ENCODE measurements around the gene RHBDL2.

The RHBDL2 gene

DNA sequence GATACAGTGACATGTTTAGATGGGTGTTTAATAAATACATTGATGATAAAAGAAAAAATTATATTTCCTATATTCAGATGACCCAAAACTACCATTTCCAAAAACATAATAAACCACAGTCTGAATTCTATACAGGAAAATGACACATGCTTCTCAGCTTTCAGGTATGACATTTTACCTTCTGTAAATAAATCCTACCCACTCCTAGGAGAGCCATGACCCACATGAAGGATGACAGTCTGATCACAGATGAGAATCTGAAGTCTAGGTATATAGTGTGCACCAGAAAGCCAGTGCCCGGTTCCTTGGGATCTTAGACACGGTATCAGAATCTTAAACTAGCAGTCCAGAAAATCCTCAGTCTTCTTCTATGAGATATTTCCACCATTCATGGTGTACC lies 56.5 kb downstream of the RHBDL2 start:
- TF ChIP-seq RAD21 (IDR thresholded peaks at IDR 0.05; ENCODE audit: low read depth) = no peak
- no peak for TF ChIP-seq TEAD4 (IDR thresholded peaks at IDR 0.05)
- TF ChIP-seq YY1 (IDR thresholded peaks at IDR 0.05; ENCODE audit: low read depth) = no peak
- TF ChIP-seq FOXM1 (IDR thresholded peaks at IDR 0.05; ENCODE audit: borderline replicate concordance, low read depth) = no peak
- TF ChIP-seq NFIC (IDR thresholded peaks at IDR 0.05) = no peak
- no peak for TF ChIP-seq TCF12 (IDR thresholded peaks at IDR 0.05; ENCODE audit: low read depth)
- TF ChIP-seq, protein P1, sequence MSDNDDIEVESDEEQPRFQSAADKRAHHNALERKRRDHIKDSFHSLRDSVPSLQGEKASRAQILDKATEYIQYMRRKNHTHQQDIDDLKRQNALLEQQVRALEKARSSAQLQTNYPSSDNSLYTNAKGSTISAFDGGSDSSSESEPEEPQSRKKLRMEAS (IDR thresholded peaks at IDR 0.05) = no peak
- TF ChIP-seq CREB1 (IDR thresholded peaks at IDR 0.05; ENCODE audit: low read depth) = no peak
- no peak for TF ChIP-seq CEBPB (IDR thresholded peaks at IDR 0.05)
- no peak for TF ChIP-seq ZBTB7A (IDR thresholded peaks at IDR 0.05; ENCODE audit: low read depth)
- TF ChIP-seq, protein P2, sequence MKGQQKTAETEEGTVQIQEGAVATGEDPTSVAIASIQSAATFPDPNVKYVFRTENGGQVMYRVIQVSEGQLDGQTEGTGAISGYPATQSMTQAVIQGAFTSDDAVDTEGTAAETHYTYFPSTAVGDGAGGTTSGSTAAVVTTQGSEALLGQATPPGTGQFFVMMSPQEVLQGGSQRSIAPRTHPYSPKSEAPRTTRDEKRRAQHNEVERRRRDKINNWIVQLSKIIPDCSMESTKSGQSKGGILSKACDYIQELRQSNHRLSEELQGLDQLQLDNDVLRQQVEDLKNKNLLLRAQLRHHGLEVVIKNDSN (IDR thresholded peaks at IDR 0.05) = no peak
- TF ChIP-seq TAF1 (IDR thresholded peaks at IDR 0.05; ENCODE audit: low read depth) = no peak
- TF ChIP-seq, protein P3, sequence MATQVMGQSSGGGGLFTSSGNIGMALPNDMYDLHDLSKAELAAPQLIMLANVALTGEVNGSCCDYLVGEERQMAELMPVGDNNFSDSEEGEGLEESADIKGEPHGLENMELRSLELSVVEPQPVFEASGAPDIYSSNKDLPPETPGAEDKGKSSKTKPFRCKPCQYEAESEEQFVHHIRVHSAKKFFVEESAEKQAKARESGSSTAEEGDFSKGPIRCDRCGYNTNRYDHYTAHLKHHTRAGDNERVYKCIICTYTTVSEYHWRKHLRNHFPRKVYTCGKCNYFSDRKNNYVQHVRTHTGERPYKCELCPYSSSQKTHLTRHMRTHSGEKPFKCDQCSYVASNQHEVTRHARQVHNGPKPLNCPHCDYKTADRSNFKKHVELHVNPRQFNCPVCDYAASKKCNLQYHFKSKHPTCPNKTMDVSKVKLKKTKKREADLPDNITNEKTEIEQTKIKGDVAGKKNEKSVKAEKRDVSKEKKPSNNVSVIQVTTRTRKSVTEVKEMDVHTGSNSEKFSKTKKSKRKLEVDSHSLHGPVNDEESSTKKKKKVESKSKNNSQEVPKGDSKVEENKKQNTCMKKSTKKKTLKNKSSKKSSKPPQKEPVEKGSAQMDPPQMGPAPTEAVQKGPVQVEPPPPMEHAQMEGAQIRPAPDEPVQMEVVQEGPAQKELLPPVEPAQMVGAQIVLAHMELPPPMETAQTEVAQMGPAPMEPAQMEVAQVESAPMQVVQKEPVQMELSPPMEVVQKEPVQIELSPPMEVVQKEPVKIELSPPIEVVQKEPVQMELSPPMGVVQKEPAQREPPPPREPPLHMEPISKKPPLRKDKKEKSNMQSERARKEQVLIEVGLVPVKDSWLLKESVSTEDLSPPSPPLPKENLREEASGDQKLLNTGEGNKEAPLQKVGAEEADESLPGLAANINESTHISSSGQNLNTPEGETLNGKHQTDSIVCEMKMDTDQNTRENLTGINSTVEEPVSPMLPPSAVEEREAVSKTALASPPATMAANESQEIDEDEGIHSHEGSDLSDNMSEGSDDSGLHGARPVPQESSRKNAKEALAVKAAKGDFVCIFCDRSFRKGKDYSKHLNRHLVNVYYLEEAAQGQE (IDR thresholded peaks at IDR 0.05; ENCODE audit: low read depth) = no peak
- TF ChIP-seq EGR1 (IDR thresholded peaks at IDR 0.05) = no peak

DNA sequence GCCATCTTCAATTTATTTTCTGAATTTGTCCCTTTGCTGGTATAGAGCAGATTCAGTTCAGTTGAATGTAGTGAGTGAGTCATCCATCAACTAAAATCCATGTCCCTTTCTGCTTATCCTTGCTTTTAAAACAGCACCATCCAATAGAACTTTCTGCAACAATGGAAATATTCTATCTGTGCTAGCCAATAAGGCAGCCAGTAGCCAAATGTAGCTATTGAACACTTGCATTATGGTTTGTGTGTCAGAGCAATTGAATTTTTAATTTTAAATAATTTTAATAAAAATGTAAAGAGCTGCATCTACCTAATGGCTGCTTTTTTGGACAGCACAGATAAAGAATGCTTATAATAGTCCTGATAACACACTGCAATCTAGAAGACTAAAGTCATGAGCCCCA lies 60.1 kb downstream of the RHBDL2 start, which contains the start of gene GJA9:
Gene GJA9 (minus strand): TSS at position 101 of the 400 bp plus-strand sequence. CDS start 5,489 bp downstream, outside the sequence.
- TF ChIP-seq TCF12 (IDR thresholded peaks at IDR 0.05; ENCODE audit: low read depth) = no peak
- TF ChIP-seq, protein P3 (IDR thresholded peaks at IDR 0.05; ENCODE audit: low read depth) = no peak
- TF ChIP-seq FOXM1 (IDR thresholded peaks at IDR 0.05; ENCODE audit: borderline replicate concordance, low read depth) = no peak
- TF ChIP-seq CREB1 (IDR thresholded peaks at IDR 0.05; ENCODE audit: low read depth) = no peak
- no peak for TF ChIP-seq NFIC (IDR thresholded peaks at IDR 0.05)
- no peak for TF ChIP-seq TAF1 (IDR thresholded peaks at IDR 0.05; ENCODE audit: low read depth)
- TF ChIP-seq YY1 (IDR thresholded peaks at IDR 0.05; ENCODE audit: low read depth) = no peak
- TF ChIP-seq CEBPB (IDR thresholded peaks at IDR 0.05) = no peak
- no peak for TF ChIP-seq EP300 (IDR thresholded peaks at IDR 0.05; ENCODE audit: borderline replicate concordance)
- no peak for TF ChIP-seq TEAD4 (IDR thresholded peaks at IDR 0.05)
- no peak for TF ChIP-seq ZBTB7A (IDR thresholded peaks at IDR 0.05; ENCODE audit: low read depth)
- TF ChIP-seq, protein P2 (IDR thresholded peaks at IDR 0.05) = no peak
- no peak for TF ChIP-seq EGR1 (IDR thresholded peaks at IDR 0.05)
- TF ChIP-seq RAD21 (IDR thresholded peaks at IDR 0.05; ENCODE audit: low read depth) = no peak
- TF ChIP-seq, protein P1 (IDR thresholded peaks at IDR 0.05) = no peak

DNA sequence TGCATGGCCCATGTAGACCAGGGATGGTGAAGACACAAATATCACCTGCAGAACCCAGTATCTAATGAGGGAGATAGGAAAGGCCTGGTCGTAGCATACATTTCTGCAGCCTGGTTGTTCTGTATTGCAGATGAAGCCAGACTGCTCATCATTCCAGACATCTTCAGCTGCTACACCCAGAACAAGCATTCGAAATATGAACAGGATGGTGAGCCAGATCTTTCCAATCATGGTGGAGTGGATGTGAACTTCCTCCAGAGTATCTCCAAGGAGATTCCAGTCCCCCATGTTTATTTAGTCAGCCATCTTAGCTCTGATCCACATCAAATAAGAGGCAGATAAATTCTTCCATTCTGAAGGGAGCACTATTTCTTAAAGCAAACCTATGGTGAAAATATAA lies 65.8 kb downstream of the RHBDL2 start:
- TF ChIP-seq, protein P3 (IDR thresholded peaks at IDR 0.05; ENCODE audit: low read depth) = no peak
- TF ChIP-seq CREB1 (IDR thresholded peaks at IDR 0.05; ENCODE audit: low read depth) = no peak
- TF ChIP-seq EP300 (IDR thresholded peaks at IDR 0.05; ENCODE audit: borderline replicate concordance) = no peak
- TF ChIP-seq TEAD4 (IDR thresholded peaks at IDR 0.05) = no peak
- TF ChIP-seq RAD21 (IDR thresholded peaks at IDR 0.05; ENCODE audit: low read depth) = no peak
- TF ChIP-seq NFIC (IDR thresholded peaks at IDR 0.05) = no peak
- TF ChIP-seq FOXM1 (IDR thresholded peaks at IDR 0.05; ENCODE audit: borderline replicate concordance, low read depth) = no peak
- TF ChIP-seq ZBTB7A (IDR thresholded peaks at IDR 0.05; ENCODE audit: low read depth) = no peak
- TF ChIP-seq, protein P1 (IDR thresholded peaks at IDR 0.05) = no peak
- TF ChIP-seq, protein P2 (IDR thresholded peaks at IDR 0.05) = no peak
- TF ChIP-seq YY1 (IDR thresholded peaks at IDR 0.05; ENCODE audit: low read depth) = no peak

Measured in Ishikawa (cell line).